HG02763 (cell line): Measurements from ENCODE around the gene SEMA3D.

ENCODE experiments used
- ATAC-seq: cut with Tn5 transposase; IDR thresholded peaks from one replicate; pipeline ENCODE4 v1.9.1; 2021; ENCODE audit warnings: mild to moderate bottlenecking, moderate library complexity; ENCODE audit not compliant: unreplicated experiment

Gene SEMA3D

DNA sequence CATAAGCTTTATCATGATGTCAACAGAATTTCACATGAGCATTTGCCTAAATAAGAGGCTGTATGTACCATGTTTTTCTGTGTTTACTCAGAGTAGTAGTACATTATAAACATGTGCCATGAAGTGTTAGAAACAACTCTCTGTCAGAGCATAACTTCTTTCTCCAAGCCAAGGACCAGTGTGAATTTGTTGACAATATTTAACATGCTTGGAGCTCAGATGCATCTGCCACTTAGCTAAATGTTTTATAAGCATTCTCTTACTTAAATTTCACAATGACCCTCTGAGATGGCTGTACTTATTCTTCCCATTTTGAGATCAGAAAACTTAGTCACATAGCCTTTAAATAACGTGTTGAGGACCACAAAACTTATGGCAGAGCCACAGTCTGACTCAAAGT lies 105.0 kb downstream of the SEMA3D start:
- ATAC-seq = no peak

DNA sequence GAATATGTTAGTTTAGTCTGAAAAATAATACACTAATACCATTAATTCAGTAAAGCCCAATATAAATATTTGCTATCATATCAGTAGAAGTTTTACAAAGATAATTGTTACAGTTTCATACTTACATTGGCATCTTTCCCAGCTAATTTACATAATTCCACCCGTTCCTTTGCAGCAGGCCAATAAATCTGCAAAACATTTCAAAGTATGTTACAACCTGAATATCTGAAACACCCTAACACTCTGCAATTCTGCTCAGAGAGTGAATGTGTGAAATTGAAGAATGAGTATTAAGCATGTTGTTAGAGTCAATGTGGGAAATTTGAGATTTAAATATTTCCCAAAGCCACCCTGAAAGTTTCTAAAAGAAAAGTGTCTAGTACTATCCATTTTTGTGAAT lies 105.5 kb downstream of the SEMA3D start:
- ATAC-seq = no peak

DNA sequence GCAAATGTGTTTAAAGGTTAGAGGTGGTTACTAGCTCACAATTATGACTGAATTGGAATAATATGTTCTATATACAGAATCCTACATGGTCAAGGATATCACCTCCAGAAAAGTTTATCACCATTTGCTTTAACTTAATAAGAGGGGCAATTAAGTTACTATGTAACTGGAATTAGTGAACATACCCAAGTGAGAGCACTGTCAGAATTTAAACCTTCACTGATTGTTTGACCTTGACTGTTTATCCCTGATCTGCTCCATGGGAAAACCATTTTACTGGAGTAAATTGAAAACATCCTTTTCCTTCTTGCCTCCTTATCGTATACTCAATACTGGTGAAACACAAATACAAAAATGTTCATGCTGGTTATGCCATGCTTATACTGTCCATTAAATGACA lies 107.4 kb downstream of the SEMA3D start:
- no peak for ATAC-seq

DNA sequence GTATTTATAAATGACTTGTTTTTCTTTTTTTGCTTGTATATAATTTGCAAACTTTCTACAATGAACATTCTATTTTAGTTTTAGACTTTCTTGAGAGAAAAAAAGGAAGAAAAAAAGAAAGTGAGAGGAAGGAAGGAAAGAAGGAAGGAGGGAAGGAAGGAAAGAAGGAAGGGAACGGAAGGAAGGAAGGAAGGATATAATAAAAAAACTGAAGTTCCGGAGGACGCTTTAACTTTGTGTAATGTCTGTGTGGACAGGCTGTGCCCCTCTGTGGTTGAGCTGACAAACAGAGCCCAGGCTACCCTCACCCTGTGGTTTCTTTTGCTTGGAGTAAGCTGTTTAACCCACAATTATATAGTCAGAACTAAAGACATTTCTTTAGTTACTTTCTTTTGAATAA lies 108.7 kb downstream of the SEMA3D start:
- ATAC-seq = no peak

DNA sequence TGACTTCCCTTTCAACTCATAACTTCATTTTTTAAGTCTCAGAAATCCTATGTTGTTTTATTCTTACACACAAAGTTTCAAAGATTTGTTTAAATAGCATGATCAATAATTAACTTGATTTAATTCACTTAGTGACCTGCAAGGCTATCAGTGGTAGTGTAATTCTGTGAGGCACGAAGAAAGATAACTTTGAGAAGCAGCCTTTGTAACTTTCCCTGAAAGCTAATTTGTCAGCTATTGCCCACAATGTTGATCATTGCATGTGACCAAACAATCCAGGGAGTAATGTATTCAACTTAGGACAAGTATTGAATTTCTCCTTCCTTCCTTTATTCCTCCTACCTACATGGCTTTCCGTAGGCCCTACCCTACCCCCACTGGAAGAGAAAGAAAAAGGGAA lies 111.0 kb downstream of the SEMA3D start:
- no peak for ATAC-seq

DNA sequence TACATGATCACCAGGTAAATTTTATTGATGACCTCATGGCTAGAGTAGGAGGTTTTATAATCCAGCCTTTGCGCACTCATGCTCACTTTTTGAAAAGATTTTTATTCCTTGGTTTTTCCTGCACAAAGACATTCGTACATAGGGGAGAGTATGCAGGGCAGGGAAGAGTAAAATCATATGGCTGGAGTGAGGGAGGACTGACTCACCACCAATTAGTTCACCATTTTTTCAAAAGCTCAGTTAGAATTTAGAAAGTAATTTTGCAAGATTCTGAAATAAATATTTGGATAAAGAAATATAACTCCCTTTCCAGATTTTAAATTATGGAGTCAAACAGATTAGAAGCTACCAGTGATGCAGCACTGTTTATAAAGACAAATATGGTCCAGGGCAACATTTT lies 111.9 kb downstream of the SEMA3D start:
- no peak for ATAC-seq

DNA sequence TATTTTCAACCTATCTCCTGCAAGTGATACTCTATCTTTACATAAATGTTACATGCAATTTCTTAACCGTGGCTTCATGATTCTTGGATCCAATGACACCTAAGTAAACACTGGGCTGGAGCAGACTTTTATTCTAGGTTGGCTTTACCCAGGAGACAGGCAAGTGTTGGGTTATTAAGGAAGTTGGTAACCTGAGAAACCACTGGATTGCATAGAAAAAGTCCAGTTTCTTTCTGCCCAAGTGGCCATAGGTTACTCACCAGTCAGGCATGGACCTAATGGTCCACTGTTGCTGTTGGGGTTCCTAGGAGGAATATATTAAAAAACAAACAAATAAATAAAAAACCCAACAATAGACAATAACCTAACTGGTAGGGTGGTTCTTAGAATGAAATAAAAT lies 112.8 kb downstream of the SEMA3D start:
- no peak for ATAC-seq

DNA sequence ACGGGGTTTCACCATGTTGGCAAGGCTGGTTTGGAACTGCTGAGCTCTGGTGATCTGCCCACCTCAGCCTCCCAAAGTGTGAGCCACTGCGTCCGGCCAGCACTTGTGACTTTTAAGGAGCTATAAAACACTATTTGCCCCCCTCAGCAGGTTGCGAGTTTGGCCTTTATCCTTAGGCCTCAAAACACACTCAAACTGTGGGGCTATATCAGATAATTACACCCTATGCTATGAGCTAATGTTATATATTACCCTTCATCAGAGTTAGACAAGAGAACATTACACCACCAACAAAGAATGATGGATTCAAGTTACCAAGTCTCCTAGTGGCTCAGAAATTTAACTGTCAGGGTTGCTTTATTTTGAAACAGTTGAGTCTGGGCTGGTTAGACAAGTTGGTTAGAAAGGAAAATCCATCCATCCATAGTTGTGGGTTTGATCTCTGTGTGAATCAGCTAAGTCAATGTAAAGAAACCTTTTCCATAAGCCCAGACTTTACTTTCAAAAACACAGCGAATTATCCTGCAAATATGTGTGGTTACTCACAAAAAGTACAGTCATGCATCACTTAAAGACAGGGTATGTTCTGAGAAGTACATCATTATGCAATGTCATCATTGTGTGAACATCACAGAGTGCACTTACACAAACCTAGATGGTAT lies 115.8 kb downstream of the SEMA3D start:
- ATAC-seq = no peak

DNA sequence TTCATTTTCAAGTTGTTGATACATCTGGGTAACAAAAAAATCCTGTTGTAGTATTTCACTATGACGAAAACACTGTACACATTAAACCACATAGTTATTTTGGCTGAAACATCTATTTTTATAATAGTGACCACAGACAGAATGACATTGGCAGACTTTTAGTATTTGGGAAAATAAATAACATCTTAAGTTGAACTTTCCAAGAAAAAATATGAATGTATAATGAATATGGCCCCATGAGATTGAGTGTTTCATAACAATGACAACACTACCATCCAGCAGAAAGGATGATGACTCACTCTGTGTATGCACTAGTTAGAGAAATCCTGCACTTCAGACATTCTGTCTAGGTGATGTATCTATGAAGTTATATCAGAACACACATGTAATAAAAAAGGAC lies 118.1 kb downstream of the SEMA3D start:
- no peak for ATAC-seq

DNA sequence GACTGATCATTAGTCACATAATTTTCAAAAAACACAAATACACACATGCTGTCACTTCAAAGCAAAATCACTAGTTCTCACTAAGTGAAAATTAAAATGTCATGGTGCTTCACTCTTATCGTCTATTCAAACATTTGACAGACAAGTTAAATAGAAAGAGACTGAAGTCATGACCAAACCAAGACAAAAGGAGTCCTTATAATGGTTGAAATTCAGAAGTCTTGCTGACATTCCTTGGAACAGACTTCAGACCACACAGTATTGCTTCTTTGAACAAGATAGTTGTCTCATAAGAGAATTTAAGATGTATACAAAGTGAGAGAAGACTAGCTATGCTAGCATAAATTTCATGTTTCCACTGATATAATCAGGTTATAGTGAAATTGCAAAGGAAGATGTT lies 119.5 kb downstream of the SEMA3D start:
- no peak for ATAC-seq

DNA sequence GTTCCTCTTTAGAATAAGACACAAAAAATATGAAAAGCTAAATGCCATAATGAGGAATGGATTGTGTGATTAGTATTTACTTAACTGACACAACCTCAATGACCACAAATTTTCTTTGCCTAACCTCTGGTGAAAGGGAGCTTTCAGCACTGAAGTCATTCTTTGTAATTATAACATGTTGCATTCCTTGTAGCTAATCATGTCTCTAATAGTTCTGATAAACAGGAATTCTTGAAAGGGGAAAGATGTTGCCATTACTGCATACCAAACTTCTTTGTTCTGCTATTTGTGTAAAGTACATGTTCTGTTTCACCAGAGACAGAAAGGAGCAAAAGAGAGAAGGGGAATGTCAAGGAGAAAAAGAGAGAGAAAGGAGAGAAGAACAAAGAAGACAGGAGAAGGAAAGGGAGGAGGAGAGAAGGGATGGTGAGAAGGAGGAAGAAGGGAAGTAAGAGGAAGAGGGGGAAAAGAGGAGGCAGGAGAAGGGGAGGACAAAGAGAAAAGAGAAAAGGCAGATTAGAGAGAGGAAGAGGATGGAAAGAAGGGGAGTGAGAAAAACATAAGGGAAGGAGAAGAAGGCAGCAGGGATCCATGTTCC lies 120.9 kb downstream of the SEMA3D start:
- ATAC-seq = no peak

DNA sequence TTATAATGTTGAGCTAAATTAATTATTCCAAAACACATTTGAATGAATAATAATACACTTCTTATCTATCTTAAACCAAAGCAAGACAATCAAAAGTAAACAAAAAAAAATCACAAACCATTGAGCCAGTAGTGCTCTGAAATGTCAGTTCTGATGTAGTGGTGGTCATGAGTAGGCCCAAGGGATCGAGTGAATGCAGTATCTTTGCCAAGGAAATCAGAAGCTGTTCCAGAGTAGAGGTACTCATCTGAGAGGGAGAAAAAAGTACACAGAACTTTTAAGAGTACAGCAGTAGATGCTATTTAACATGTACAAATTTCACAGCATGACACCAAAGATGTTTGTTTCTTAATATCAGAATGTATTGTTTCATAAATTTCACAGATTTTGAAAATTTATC lies 121.5 kb downstream of the SEMA3D start:
- ATAC-seq = no peak

DNA sequence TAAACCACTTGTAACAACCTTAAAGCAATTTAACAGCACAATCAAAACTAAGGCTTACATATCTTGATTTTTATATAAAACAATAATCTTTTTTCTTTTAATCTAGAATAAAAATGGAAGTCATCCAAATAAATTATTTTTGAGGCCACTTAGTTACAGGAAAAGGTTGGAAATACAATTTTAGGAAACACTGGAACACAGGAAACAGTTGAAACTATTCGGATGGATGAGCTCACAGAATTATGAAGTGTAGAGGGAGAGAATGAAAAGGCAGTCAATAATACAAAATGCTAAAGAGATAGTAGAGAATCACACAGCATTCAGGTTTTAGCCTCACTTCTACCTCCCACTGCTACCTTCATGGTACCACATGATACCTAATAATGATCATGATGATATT lies 124.2 kb downstream of the SEMA3D start:
- no peak for ATAC-seq

DNA sequence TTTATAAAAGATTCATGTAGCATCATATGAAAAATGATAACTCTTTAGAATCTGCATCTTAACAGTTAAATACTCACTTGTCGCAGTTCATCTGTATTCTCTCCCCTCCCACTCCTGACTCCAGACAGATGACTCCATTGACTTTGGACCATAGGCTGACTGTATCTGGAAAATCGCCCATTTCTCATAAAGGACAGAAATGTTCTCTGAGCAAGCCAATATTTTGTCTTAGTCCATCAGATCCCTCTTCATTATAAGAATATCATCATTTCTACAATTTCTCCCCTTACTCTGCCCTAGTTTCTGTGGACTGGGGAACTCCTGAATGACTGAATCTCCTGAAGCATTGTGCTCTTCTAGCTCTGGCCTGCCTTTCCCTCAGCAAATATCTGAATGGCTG lies 125.4 kb downstream of the SEMA3D start:
- ATAC-seq = no peak

DNA sequence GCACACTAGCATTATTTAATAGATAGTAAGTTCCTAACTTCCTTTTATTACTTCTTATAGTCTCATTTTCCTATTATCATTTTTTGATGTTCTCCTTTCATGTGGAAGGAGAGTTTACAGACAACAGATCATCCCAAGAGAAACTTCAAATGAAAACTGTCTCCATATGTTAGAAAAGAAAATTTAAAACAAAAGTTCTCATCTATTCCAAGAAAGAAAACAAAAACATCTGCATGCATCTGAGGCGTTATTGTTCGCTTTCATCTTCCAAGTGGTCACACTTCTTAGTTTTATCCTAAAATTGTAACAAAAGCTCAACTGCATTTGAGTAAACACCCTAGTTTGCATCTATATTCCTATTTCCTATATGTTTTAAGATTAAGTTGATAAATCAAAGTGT lies 126.2 kb downstream of the SEMA3D start:
- ATAC-seq = no peak

DNA sequence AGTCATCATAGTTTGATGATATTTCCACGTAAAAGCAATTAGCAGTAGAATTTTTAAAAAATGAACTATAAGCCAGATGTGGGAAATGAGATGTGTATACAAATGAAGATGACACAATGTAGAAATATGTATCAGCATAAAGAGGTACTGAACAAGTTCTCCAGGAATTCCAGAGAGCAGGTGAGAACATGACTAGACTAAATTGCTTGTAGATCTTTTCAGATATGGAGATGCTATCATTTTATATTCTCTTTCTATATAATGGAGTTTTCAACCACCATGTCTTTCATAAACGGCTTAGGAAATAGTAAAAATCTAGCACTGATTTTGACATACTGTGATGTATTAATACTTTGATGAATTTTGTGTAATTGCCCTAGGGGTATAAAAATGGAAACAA lies 130.9 kb downstream of the SEMA3D start:
- ATAC-seq = no peak

DNA sequence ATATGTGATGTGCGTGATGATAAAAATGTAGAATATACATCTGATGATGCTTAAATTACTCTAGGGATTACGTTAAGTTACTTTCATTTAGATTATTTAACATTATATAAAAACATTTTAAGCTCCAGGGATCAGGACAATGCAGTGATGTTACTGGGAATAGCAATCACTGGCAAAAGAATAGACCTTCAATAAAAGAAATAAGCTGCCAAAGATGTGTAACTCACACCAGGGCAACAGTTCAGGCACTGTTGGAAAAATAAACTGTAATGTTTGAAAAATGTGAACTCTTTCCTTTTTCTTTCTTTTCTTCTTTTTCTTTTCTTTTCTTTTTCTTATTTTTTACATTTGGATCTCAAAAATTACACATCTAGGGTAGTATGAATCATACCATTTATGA lies 131.7 kb downstream of the SEMA3D start:
- ATAC-seq = no peak

DNA sequence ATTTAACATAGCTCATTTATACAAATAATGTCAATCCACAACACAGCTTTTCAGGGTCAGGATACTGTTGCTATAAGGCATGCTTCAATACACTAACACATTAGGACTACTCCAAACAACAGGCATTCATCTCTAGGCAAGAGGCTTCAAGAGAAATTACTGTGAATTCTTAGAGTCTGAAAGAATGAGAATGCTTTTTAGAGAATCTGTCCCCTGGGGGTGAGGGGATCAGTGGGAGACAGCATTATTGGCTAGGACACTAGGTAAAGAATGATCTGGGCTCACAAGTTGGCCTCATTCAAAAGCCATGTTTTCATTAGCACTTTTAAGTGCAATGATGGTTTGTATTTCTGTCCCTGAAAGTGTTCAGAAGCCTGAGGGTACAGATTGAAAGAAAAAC lies 132.6 kb downstream of the SEMA3D start:
- no peak for ATAC-seq

DNA sequence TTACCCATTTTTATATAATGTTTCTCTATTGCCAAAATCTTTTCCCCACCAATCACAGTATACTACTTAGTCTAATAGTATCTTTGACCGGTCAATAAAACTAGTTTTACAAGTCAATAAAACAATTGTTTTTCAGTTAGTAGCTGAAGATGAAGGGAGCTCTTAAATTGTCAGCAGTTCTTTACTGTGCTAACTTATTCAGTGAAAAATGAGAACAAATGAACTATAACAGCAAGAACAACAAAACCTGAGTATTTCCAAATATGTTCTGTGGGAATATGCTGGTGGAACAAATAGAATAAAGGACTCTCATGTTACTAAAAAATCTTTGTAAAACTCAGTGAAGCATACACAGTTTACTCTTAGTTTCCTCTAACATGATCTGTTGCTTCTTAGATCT lies 134.0 kb downstream of the SEMA3D start:
- no peak for ATAC-seq

DNA sequence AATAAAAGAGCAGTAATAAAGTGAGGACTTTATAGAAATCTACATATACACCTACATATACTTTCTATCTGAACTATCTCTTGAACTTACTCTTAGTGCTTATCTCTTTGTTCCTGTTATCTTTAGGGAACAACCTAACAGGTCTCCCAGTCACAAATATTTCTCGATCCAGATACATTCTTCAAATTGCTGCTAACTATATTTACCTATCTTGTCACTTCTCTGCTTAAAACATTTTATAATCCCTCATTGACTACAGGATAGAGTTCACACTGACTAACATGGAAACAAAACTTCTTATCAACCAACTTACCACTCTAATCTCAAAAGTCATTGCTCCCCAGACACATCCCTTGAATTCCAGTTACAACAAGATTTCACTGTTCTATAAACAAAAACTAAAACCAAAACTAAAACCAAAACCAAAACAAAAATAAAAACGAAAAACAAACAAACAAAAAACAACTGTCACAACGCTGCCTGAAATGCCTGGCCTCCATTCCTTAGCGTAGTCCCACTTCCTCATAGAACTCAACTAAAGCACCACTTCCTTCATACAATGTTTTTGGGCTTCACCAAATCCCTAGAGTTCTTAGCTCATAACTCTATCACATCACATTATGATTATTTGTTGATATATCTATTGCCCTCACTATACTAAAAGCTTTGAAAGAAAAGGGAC lies 134.7 kb downstream of the SEMA3D start:
- no peak for ATAC-seq

DNA sequence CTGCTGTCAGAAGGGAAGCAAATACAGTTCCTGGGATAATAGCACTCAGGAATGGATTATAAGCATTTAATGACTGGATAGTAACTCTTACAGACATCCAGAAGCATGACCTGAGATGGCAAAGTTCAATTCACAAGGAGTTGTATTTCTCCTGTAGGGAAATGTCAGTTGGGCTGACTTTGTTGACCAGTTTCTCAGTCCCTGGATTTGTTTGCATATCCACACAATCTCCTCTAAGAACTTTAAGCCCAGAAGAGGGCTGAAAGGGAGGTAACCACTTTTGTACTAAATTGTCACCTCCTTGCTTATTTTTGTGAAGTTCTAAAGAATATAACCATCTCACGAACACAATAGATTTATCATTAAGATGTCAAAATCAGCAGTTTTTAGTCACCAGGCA lies 140.3 kb downstream of the SEMA3D start:
- no peak for ATAC-seq

DNA sequence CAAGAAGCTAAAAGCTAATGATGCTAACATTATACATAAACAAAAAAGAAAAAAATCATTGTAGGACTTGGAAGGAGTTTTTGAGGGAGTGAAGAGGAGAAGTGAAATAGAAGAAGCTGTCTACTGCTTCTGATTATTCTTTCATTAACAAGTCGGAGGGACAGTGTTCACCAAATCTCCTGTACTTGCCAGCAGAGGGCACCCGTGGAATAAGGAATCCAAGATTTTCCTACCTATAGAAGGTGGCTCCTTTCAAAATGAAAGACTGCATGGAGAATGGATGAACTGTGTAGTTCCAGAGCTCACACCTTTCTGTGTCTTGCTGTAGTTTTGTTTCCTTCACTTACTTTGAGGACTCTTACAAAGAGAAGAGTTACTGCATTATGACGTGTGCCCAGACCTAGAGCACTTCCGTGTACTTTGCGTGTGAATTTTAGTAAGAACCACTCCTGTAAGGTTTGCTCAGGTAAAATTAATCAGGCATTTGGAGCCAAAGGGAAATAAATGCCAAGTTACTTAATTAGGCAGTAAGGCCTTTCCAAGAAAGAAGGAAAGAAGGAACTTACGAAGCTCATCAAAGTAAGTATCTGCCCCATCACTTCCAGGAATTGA lies 145.1 kb downstream of the SEMA3D start:
- no peak for ATAC-seq
